ENCODE data around the gene ABLIM3.

The ABLIM3 gene

DNA sequence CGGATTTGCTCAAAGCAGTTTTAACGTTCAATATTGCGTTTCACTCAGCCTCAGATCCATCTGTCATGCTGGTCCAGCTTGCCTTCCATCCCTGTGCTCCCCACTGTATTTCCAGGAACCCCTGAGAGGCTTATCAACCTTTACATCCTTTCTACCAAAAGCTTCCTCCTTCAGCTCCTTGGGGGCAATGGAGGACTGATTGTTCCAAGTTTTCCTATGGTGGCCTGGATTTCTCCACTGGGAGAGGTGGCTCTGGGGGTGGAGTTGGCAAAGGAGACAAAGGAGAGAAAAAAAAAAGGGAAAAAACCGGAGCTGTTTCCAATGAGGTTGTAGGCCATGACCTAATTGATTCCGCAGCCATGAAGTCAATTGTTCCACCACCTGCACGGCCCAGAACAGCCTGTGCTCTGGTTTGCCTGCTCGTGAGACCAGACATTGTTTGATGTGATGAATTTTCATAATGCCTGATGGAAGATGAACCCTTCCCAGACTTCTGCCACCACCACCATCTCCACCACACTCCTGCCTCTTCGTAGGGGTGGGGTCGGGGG is 54.1 kb downstream of the ABLIM3 start:
- DNase-seq, result no peak

DNA sequence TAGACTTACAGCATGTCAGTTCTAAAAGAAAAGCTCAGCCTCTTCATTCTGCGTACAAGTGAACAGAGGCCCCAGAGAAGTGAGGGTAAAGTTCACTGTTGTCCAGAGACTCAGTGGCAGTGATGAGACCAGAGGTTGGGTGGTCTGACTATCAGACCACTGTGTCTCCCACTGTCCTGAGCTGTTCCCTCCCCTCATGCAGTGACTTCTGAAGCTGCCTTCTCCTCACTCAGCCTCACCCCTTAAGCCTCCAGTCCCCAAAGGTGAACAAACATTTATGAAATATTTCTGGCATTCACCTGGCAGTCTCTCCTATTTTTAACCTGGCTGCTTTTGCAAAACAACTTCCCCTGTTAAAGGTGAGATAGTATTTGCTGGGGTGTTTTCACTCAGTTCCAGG is 54.7 kb downstream of the ABLIM3 start:
- no peak for DNase-seq

DNA sequence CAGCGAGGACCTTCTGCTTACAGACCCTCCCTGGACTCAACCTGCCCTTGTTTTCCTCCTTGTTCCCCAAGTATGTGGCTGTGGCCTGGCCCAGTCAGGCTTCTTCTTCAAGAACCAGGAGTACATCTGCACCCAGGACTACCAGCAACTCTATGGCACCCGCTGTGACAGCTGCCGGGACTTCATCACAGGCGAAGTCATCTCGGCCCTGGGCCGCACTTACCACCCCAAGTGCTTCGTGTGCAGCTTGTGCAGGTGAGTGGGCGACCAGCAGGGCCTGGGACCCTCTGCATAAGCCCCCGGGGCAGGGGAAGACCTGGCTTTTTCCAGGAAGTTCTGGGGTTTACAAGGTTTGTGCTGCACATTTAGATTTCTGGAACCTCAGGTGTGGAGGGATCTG is 56.9 kb downstream of the ABLIM3 start:
- DNase-seq, result no peak

DNA sequence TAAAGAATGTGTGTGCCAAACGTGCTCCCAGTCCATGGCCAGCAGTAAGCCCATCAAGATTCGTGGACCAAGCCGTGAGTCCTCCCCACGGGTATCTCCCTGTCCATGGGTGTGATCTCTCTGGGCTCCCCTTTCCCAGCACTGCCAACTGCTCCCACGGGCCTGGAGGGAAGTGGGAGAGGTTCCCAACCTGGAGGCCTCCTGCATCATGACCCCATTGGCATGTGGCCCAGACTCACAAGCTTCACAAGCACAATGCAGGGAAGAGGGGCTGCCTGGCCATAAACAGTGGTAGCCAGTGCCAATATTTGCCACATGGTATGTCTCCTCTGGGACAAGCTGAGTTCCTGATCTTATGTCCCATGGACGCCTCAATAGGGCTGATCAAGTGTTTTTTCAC is 59.1 kb downstream of the ABLIM3 start:
- no peak for DNase-seq

DNA sequence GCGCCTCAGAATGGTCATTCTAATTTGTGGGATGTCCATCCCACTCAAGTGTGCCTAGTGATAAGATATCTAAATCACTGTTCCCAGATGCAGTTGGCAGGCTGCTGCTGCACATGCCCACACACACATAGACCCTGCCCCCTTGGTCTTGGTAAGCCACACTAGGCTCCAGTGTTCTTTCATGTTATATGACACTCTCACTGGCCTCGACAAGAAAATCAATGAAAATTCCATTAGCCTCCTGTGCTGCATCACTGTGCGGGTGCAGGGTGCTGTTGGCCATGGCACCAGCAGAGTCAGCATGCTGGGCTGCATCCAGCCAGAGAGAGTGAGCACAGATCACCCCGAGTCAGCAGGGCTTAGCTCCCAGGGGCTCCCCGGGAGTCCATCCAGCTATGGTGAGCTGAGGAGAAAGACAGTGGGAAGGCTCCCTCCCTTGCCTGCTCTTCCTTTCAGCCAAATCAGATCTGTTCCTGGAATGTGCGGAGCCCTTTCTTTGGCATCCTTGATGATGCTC is 59.9 kb downstream of the ABLIM3 start:
- DNase-seq, result no peak

DNA sequence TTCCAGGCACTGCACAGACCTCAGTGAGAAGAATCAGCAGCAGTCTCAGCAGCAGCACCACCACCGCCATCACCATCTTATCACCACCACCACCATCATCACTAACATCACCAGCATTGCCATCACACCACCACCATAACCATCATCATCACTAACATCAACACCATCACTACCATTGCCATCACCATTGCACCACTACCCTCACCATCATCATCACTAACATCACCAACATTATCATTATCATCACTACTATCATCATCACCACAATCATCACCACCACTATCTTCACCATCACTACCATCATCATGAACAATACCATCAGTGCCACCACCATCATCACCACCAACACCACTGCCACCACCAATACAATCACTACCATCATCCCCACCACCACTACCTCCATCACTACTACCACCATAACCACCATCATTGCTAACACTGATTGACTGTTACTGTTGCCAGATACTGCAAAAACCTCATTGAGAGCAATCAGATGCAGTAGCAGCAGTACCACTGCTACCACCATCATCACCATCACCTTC is 61.7 kb downstream of the ABLIM3 start:
- DNase-seq, result no peak

DNA sequence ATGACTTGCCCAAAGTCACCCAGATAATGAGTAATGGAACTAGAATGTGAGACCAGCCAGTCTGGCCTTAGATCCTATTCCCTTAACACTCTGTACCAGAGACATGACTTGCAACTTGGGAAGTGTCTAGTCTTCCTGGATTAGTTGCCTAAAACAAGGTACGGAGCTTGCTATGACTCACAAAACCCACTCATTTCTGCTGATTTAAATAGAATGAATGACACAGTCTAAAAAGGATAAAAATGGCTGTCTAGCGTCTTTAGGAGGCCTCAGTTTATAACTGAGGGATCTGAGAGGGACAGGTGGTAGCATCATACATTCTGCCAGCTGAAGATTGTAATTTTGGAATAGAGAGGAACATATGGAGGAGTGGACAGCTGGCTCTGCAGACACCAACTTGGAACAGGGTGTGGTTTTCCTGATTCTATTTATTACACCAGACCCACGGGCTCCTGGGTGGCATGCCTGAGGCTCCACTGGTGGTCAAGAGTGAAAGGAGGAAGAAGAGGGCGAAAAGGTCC is 62.7 kb downstream of the ABLIM3 start:
- DNase-seq, result no peak

DNA sequence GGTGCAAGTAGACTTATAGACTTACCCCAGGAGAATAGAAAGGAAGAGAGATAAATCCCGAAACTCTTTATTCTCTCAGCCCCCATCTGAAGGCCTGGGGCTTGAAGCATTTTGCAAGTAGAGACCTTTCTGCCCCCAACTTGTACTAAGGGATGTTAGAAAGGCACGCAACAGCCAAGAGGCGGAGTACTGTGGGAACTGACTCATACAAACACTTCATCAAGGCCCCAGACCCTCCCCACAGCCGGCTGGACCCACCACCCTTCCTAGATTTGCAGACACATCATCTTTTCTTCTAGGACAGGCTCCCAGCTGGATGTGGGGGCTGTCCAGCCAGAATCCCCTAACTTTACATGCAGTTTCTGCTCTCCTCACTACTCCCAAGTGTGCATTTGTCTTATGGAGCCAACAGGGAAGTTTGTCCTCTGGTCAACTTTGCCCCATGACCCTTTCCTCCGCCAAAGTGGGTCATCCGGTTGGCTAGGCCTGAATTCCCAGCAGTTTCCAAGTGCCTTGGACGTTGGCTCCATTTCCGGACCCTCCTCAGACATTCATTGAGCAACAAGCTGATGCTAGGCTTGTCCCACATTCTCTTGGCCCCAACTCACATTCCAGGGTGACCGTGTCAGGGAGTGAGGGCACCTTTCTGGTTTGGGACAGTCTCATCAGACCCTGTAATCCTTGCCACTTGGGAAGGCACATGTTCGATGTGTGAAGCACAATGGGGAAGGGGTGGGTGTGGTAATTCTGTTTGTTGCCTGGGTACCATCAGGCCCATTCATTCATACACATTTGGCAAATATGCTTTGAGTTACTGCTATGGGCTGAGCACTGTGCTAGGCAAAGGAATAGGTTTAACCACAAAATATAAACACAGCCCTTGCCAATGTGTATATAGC is 64.6 kb downstream of the ABLIM3 start:
- DNase-seq, result no peak

DNA sequence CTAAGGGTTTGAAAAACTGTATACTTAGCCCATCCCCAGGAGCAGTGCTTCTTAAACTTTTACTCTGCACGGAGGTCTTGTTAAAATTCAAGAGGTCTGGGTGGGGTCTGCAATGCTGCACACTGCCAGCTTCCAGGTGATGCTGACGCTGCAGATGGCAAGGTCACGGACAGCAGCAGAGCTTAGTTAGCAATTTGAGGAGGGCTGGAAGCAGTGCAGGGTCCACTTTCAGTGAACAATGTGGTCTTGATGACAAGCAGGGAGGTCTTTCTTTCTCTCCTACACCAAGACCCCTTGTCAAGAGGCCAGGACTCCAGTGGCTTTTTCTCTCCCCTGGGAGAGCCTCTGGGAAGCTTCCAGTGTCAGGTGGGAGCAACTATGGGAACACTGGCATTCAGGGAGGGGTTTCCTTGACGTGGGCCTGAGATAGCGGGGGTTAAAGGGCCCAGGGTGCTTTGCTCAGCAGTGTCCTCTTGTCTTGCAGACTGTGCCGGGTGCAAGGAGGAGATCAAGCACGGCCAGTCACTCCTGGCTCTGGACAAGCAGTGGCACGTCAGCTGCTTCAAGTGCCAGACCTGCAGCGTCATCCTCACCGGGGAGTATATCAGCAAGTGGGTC is 65.3 kb downstream of the ABLIM3 start:
- DNase-seq, result no peak

DNA sequence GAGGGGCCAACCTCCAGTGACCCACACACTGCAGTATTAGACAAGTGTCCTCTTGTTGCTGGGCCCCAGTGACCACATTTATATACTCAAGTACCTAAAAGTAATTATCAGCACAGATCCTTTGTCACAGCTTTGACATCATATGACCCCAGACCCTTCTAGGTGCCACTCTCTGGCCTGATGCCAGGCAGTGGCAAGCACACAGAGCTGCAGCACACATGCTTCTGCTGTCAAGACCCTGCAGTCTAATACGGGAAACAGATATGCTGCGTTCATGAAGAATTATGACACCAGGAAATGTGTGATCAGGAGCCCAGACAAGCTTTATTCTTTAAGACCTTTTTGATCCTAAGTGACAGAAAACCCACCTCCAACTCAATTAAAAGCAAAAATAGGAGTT is 66.5 kb downstream of the ABLIM3 start:
- DNase-seq, result no peak

DNA sequence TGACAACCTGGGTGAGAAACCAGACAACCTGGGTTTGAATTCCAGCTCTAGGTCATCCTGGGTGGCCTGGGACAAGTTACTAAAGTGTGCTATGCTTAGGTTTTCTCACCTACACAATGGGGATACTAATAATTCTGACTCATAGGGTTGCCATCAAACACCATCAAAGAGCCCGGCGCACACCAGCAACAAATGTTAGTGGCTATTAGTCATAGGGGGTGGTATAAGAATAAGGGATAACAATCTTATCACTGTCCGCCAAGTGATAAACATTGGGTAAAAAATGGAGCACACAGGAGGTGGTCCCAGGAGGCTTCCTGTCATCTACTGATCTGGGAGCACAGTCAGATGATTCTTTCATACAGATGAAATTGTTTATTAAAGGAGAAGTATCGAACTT is 68.9 kb downstream of the ABLIM3 start:
- no peak for DNase-seq

DNA sequence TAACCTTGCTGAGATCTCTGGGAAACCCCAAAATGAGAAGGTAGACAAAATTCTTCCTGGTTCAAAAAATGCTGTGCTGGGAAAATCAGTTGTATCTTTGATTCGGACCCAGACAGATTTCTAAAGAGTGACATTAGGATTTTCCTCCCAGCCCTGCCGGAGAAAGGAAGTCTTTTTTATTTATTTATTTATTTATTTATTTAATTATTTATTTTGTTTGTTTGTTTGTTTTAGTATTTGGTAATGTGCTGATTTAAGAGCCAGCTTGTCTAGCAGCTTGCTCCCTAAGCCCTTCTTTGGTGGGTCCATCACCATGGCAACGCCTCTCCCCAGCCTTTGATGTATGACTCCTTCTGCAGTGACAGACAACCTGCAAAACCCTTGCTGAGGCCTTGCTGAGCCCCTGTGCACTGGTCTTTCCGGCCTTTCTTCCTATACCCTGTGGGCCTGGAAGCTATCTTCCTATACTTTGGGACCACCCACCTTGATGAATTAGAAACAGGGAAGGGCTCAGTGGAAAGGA is 69.7 kb downstream of the ABLIM3 start:
- DNase-seq, result no peak

DNA sequence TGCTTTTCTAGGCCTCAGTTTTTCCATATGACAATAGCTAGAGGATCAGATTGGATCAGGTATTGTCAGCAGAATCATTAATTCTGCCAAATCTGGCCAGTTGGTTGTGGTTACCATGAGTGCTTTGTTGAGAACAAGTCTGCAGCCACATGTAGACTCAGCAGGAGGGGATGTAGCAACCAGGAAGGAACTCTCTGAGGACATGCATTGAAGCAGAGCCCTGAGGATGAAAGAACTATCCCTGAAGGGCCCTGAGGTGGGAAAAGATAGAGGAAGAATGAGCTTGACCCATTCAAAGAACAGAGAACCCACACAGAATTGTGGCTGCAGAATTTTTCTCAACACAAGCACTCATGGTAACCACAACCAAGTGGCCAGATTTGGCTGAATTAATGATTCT is 70.3 kb downstream of the ABLIM3 start:
- DNase-seq, result no peak

DNA sequence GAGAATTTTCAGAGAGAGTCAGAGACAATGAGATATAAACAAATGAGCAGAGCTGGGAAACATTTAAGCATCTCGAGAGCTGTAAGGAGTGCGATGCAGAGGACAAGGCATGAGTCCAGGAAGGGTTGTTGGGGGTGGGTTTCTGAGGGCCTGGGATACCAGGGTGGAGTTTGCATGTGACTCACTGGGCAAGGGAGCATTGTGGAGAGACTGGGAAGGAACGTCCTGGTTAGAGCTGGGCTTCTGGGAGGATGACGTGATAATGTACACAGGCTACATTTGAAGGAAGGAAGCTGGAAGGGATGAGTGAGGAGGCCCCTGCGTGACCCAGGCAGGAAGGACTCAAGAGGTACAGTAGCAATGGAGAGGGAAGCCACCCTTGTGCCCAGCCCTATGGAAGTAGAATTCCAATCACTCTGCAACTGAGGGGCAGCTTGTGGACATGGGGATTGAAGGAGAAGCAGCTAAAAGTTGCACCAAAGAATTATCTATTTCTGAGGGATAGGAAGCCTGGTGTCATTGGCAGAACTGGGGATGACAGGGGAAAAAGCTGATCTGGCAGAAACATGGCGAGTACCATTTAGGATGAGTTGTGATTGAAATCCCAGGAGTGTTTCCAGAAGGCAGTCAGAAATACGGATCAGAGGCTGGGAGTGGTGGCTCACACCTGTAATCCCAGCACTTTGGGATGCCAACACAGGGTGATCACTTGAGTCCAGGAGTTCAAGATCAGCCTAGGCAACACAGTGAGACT is 71.1 kb downstream of the ABLIM3 start:
- no peak for DNase-seq

DNA sequence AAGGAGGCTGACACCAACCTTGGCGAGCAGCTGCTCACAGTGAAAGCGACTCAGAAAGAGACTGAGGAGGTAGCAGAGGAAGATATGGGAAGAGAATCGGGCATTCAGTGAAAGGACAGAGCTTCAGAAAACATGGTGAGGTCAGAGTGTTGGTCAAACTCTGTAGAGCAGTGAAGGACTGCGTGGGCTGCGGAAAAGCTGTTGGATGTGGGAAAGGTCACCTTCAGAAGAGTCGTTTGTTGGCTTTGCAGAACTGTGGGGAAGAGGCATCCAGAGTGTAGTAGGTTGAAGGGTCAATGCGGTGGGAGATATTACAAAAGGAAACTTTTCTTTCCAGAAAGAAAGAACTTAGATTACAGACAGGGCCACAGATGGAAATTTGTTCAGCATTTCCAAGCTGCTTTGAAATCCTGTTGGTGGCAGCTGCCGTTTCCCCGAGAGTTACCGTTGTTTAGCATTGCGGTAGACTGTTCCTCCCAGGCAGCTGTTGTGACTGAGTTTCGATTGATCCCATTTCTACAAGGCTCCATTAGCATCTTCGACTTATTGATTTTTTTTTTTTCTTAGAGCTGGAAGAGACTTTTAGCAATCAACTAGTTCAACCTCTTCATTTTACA is 72.1 kb downstream of the ABLIM3 start:
- DNase-seq, result no peak

DNA sequence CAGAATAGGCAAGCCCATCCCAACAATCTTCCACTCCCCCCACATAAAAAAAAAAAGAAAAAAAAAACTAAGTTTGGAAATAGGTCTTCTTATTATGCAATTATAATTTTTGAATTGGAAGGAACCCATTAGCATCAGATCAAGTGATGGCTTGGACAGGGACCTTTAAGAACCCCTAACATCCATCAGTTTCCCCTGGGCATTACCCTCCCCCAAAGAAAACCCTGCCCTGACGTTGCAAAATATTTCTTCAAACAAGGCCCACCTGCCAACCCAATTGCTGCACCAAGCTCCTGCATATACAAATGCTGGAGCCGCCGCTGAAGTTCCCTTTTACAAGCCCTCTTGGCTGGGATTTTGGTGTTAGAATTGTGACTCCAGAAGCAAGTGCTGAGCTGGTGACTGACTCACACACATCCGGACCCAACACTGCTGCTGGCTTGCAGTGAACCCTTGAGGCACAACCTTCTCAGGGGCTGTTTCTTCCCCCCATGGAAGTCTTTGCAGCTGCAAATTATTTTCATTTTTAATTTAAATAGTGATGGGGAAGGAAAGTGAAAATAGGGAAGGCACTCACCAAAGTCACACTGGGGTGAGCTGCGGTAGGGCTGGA is 74.3 kb downstream of the ABLIM3 start:
- DNase-seq, result no peak

DNA sequence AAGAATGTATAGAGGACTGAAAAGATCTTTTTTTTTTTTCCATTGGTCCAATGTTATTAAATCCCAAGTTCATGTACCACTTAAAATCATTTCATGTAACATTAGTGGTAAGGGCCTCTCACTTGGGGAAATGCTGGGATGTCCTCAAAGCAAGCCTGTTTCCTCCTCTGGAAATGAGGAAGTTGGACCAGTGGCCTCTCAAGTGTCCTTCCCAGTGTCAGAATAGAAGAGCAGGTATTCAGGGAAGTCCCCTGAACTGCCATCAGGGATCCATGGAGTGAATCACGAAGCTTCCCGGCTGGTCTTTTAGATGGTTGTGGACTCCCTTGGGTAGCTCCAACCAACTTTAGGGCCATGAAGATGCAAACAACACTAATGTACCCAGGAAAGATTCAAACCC is 75.2 kb downstream of the ABLIM3 start:
- DNase-seq, result no peak

DNA sequence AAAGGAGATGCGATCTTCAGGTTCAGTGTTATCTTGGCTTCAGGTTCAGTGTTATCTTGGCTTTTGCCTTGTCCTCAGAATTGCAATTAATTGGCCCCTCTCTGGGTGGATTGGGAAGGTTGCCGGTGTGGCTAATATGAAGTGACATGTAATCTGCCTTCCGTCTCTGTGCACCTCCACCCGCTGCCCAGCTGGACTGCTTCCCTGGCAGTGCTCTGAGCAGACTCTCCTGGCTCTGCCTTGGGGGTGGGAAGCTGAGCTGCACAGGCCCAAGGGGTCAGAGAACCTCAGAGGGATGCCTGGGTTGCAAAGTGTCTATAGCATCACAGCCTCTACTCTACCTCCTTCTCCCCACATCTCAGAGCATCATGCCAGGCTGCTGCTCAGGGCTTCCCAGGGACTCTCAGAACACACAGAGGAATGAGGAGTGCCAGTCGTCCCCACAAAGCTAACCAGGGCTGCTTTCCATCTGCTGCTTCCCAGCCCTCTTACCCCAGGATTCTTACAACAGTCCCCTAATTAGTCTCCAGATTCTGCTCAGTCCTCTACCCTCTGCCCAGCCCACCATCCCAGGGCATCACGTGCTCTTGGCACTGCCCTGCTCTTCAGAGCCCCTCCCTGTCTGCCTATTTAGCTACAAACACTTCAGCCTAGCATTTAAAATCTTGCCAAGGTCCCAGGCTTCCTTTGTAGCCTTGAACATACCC is 76.0 kb downstream of the ABLIM3 start:
- no peak for DNase-seq

DNA sequence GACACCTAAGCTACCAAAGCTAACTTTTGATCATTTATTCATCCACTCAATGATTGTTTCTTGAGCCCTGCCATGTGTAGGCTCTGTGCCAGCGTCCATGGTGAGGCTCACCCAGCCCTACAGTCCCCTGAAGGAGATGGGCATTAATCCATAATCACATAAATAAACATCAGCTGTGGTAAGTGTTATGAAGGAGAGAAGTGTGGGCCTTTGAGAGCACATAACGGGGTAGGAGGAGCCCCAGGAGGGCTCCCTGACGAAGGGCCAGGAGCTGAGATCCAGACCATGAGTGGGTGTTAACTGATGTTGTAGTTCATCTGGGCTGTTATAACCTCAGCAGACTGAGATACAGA is 76.5 kb downstream of the ABLIM3 start:
- DNase-seq, result no peak

DNA sequence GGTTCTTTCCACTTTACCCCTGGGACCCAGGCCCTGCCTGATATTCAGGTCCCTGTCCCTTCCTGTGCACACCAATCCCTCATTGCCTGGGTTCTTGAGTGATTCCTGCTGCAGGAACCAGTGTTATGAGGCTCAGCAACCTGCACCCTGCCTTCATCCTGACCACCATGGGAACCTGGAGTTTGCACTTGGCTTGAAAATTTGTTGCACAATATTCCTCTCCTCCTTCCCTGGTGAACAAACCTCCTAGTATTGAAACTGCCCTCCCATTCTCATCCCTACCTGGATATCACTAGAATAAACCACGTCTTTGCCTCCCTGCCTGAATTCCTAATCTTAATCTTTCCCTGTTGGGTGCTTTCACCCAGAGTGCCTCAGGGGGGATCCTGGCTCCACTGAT is 78.3 kb downstream of the ABLIM3 start:
- no peak for DNase-seq

DNA sequence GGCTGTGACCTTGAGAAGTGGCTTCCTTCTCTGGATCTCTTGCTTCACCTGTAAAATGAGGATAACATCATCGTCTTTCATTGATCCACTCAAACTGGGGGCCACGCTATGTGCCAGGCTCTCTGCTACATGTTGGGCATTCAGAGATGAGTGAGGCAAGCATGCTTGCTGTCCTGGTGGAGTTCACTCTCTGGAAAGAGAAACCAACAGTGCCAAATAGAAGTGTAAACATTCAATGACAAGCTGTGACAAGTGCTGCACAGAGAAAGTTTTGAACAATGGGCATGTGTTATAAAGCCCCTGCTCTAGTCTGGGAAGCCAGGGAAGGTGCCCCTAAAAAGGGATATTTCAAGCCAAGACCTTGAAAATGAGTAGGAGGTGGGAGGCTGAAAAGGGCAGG is 79.5 kb downstream of the ABLIM3 start:
- DNase-seq, result no peak
